Islet precursor cell (in vitro differentiated cells): ENCODE results near the gene ZNF782.
"Not testable (repeated sequence)": the region's sequence is repeated elsewhere in the genome, so short reads cannot be mapped to it uniquely, and the experiment has no call there.

Experiments used
- DNase-seq: peaks from one replicate; pipeline ENCODE4 v3.0.0-alpha.2; 2018

Gene ZNF782

DNA sequence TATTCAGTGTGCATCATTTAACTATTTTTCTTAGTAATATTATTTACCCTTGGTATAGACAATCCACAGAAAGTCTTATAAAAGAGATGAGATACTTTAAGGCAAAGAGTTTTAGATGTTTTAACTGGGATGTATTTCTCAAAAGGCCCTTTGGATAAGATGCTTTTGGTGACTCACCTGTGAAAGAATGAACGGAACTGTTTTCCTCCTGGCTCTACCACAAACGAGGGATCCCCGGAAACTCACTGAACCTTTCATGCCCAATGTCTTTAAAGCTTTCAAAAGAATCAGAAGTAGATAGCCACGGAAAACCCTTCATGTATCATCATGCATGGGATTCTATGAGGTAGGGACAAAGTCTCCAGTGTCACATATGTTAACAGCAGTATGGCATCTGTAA, 1.6 kb downstream of the ZNF782 start:
- DNase-seq, result no peak

DNA sequence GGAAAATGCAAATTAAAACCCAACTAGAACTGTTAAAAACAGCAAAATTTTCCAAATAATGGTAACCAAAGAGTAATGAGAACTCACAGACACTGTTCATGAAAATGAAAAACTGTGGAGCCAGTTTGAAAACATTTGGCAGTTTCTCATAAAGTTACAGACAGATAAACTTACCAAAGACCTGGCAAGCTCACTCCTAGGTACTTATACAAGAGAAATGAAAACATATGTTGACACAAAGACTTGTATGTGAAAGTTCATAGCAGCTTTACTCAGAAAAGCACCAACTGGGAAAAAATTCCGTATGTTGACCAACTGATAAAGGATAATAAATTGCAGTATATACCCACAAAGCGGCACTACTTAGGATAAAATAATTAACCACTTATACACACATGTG, 10.3 kb downstream of the ZNF782 start:
- DNase-seq, result no peak

DNA sequence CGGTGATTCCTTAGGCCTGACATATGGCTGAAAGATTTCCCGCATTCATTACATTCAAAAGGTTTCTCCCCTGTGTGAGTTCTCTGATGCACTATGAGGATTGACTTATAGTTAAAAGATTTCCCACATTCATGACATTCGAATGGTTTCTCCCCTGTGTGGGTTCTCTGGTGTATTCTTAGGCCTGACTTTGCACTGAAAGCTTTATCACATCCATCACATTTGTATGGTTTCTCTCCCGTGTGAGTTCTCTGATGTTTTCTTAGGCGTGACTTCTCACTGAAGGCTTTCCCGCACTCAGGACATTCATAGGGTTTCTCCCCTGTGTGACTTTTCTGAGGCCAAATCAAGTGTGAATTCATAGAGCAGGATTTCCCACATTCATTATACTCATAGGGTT, 35.8 kb downstream of the ZNF782 start:
- no peak for DNase-seq

DNA sequence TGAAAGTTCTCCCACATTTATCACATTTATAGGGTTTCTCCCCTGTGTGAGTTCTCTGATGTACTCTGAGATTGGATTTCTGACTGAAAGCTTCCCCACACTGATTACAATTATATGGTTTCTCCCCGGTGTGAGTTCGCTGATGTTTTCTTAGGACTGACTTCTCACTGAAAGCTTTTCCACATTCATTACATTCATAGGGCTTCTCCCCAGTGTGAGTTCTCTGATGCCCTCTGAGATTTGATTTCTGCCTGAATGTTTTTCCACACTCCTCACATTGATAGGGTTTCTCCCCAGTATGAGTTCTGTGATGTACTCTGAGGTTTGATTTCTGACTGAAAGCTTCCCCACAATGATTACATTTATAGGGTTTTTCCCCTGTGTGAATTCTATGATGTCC, 36.3 kb downstream of the ZNF782 start:
- no peak for DNase-seq

DNA sequence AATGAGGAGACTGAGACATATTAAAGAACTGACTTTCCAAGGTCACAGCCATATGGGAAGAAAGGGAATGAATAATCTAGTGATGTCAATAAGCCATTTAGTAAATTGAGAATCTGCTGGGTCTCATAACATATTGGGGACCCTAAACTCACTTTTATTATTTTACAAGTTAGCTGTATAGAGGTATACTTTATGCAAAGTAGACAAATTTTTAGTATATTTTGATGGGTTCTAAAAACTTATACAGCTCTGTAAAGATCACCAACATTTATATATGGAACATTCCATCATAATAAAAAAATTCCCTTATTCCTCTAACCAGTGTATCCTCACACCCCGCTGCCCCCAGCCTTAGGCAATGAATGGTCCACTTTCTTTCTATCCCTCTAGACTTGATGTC, 40.7 kb downstream of the ZNF782 start:
- no peak for DNase-seq

DNA sequence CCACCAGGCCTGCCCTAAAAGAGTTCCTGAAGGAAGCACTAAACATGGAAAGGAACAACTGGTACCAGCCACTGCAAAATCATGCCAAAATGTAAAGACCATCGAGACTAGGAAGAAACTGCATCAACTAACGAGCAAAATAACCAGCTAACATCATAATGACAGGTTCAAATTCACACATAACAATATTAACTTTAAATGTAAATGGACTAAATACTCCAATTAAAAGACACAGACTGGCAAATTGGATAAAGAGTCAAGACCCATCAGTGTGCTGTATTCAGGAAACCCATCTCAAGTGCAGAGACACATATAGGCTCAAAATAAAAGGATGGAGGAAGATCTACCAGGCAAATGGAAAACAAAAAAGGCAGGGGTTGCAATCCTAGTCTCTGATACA, 55.4 kb downstream of the ZNF782 start:
- not testable (repeated sequence) for DNase-seq

DNA sequence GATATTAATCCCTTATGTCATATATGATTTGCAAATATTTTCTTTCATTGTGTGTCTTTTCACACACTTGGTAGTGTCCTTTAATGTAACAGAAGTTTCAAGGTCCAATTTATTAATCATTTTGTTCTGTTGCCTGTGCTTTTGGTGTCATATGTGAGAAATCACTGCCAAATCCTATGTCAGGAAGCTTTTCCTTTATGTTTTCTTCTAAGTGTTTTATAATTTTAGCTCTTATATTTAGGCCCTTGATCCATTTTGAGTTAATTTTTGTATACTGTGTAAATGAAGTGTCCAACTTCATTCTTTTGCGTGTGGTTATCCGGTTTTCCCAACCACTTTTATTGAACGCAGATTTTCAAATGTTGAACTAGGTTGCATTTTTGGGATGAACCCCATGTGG, 70.3 kb downstream of the ZNF782 start:
- DNase-seq, result no peak

DNA sequence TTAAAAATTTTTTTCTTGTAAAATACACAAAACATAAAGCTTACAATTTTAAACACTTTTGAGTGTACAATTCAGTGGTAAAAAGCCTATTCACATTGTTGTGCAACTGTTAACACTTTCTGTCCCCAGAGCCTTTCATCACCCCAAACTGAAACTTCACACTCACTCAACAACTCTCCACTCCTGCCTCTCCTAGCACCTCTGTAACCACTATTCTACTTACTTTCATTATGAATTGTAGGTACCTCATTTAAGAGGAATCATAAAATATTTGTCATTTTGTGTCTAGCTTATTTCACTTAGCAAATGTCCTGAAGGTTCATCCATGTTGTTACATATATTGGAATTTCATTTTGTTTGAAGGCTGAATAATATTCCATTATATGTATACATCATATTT, 72.1 kb downstream of the ZNF782 start:
- DNase-seq, result no peak

DNA sequence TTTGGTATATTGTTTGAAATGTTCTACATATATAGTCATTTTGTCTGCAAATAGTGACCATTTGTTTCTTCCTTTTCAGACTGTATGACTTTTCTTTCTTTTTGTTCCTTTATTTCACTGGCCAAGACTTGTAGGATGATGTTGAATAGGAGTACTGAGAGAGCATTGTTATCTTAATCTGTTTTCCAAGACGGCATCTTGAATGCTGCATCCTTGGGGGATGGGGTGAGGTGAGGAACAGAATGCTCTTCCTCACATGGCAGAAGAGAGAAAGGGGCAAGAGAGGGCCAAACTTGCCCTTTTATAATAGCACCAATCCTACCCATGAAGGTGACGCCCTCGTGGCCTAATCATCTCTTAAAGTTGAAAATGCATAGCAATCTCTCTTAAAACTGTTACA, 72.8 kb downstream of the ZNF782 start:
- DNase-seq, result no peak

DNA sequence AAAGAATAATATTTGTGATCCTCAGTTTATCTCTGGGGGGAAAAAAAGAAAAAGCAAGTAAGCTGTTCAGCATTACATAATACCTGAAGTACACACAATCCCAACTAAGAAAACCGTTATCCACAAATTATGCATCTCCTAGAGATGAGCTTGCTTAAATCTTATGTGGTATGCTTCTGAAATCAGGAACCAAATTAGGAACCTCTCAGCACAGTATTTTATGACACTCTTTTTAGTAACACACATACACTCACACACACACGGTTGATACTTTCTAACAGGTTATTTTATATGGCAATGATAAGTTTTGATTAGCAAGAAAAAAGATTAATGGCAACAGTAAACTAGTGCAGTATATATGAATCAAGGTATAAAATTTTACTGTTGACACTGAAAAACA, 75.2 kb downstream of the ZNF782 start:
- DNase-seq, result no peak

DNA sequence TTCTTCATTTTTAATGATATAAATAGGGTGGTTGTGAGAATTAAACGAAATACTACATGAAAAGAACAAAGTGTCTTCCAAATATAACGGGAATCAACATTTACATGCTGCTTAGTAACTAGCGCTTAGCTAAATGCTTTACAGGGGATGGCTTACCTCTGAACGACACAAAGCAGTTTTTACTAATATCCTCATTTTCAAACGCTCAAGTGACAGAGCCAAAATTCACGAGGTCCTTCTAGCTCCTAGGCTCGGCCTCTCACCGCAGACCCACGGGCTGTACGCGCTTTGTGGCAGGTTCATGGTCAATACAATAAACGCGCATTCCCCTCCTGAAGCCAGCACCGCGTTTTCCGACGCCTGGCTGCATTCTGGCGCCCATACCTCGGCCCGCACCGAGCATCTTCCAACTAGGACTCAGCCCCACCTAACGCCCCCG, 76.9 kb downstream of the ZNF782 start:
- DNase-seq, result no peak

DNA sequence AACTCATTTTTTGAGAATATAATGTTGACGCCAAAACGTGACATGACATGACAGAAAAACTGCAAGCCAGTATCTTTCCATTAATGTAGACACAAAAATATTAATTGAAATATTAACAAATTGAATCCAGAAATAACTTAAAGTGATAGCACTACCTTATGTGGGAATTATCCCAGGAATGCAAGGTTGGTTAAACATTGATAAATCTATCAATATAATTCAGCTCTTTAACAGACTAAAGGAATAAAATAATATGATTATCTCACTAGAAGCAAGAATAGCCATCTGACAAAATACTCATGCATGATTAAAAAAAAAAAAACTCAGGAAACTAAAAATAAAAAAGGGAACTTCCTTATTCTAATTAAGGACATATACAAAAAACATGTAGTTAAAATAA, 83.2 kb downstream of the ZNF782 start:
- no peak for DNase-seq

DNA sequence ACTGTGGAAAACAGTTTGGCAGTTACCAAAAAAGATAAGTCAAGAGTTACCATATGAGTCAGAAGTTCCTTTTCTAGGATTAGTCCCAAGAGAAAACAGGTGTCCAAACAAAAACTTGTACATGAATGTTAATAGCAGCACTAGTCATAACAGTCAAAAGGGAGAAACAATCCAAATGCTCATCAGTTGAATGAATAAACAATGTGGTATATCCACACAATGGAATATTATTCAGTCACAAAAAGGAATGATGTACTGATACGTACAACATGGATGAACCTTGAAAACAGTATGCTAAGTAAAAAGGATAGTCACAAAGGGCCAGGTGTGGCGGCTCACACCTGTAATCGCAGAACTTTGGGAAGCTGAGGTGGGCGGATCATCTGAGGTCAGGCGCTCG, 84.3 kb downstream of the ZNF782 start:
- no peak for DNase-seq
